Caco-2 (cell line): ENCODE measurements around the gene KIAA1755. TPM values are rescaled to one million over a fixed set of nuclear protein-coding genes. Genes with fewer than 3 reads are reported as not detected.

Experiments
- BruUV-seq: library from RNA; stranded (reverse); fragments of 400-500 nt; replicated peaks from 2 replicates; lab custom pipeline; 2021; lab: Mats Ljungman, UMichigan
- CTCF ChIA-PET: fragments of 300-600 bp; sonication (Branson Sonifier 250); formaldehyde crosslinking; loops from one replicate; lab custom pipeline; 2022; ENCODE audit warnings: antibody characterized with exemption; lab: Charles Lee
- POLR2A ChIA-PET: fragments of 300-600 bp; sonication (Branson Sonifier 250); formaldehyde crosslinking; loops from one replicate; lab custom pipeline; 2022; ENCODE audit warnings: antibody characterized with exemption; lab: Charles Lee
- DNase-seq, 2 experiments: peaks; one replicate each; pipeline versions ENCODE4 v3.0.0 to v3.0.0-alpha.2; 2020 to 2022
- H3K27me3 ChIP-seq: replicated peaks from 2 replicates; pipeline ENCODE4 v1.6.0; 2011; ENCODE audit warnings: low read length; ENCODE audit not compliant: control insufficient read depth, insufficient read depth
- H3K36me3 ChIP-seq: 2 replicates; pipeline ENCODE4 v1.5.1; 2011; ENCODE audit warnings: low read length; ENCODE audit not compliant: control insufficient read depth, insufficient read depth
- H3K4me1 ChIP-seq: fragments of 250-450 bp; sonication (Bioruptor Pico); 2 replicates; pipeline ENCODE4 v1.5.1; 2020; ENCODE audit warnings: mild to moderate bottlenecking
- H3K4me3 ChIP-seq: 2 replicates; pipeline ENCODE4 v1.5.1; 2011; ENCODE audit warnings: low read depth, mild to moderate bottlenecking, control low read depth, low read length
- H3K9me3 ChIP-seq: fragments of 250-450 bp; sonication (Bioruptor Pico); 2 replicates; pipeline ENCODE4 v1.5.1; 2020; ENCODE audit warnings: mild to moderate bottlenecking, moderate library complexity
- H3K27ac Mint-ChIP-seq: one replicate; pipeline ENCODE4 v1.8.0; 2022; ENCODE audit warnings: mixed read lengths; ENCODE audit not compliant: unreplicated experiment
- H3K27me3 Mint-ChIP-seq: one replicate; pipeline ENCODE4 v1.8.0; 2022; ENCODE audit warnings: mixed read lengths; ENCODE audit not compliant: insufficient read depth, unreplicated experiment
- H3K36me3 Mint-ChIP-seq: one replicate; pipeline ENCODE4 v1.8.0; 2022; ENCODE audit warnings: mild to moderate bottlenecking, mixed read lengths; ENCODE audit not compliant: insufficient read depth, unreplicated experiment
- H3K4me1 Mint-ChIP-seq: one replicate; pipeline ENCODE4 v1.8.0; 2022; ENCODE audit warnings: low read depth, mixed read lengths; ENCODE audit not compliant: unreplicated experiment
- H3K4me3 Mint-ChIP-seq: one replicate; pipeline ENCODE4 v1.8.0; 2022; ENCODE audit warnings: mild to moderate bottlenecking, moderate library complexity, mixed read lengths; ENCODE audit not compliant: unreplicated experiment
- H3K9me3 Mint-ChIP-seq: one replicate; pipeline ENCODE4 v1.8.0; 2022; ENCODE audit warnings: mixed read lengths; ENCODE audit not compliant: unreplicated experiment
- intact Hi-C: fragments of 100-400 bp; cut with micrococcal nuclease; formaldehyde crosslinking; loops from one replicate; pipeline ENCODE4 v1.10.0; 2022; ENCODE audit not compliant: unreplicated experiment
- total RNA-seq: library from RNA; stranded (reverse); gene quantifications from 2 replicates; pipeline ENCODE4 v1.2.3, GENCODE V29; 2022
- TF ChIP-seq, protein P1 (sequence below), 2 experiments: fragments of 200-600 bp in 1 of 2; IDR thresholded peaks; 1 replicate in 1 of 2; 2 replicates in 1 of 2; pipeline versions ENCODE4 v1.5.1 to v1.8.0; 2011 to 2022; ENCODE audit warnings: antibody characterized with exemption in 1 of 2, control low read depth in 1 of 2, inconsistent platforms in 1 of 2, low read depth in 1 of 2, low read length in 1 of 2, mild to moderate bottlenecking in 1 of 2, moderate library complexity in 1 of 2; ENCODE audit not compliant: insufficient read depth in 1 of 2, severe bottlenecking in 1 of 2, unreplicated experiment in 1 of 2

Gene KIAA1755
- total RNA-seq, 1 experiment from 2014 or later: 0.20 TPM

GRCh38 chr20:38164624-38165088, 95.9 kb downstream of the KIAA1755 start:
- intact Hi-C loops: loop anchor here (1.0 to 2.0 kb wide), 7 partner anchors 21 to 107 kb away; no protein-coding TSS in a partner anchor
- Mint-ChIP-seq H3K9me3 (no peaks in the 10 kb centered on the region), H3K27me3 (no peaks in the 10 kb centered on the region), H3K27ac (no peak overlapping the region), H3K36me3 (peaks cover 11% of the 10 kb centered on the region), H3K4me1 (peaks cover 21% of the 10 kb centered on the region), H3K4me3 (peak overlapping the region; percentile 67)
- no peak for DNase-seq
- POLR2A ChIA-PET: interaction anchor here (1.9 kb wide), 1 partner anchor 21 kb away, joined by 6 read pairs; no protein-coding TSS in a partner anchor
- Histone ChIP-seq H3K4me3 (peak overlapping the region; percentile 44), H3K9me3 (no peaks in the 10 kb centered on the region), H3K4me1 (peaks cover 44% of the 10 kb centered on the region), H3K27me3 (no peaks in the 10 kb centered on the region), H3K36me3 (no peaks in the 10 kb centered on the region)
- CTCF ChIA-PET: interaction anchor here (0.9 to 4.2 kb wide), 7 partner anchors 13 to 107 kb away, joined by 3 to 16 read pairs (median 9); no protein-coding TSS in a partner anchor
- TSS peak; percentile 40 for BruUV-seq
- TF ChIP-seq, protein P1, sequence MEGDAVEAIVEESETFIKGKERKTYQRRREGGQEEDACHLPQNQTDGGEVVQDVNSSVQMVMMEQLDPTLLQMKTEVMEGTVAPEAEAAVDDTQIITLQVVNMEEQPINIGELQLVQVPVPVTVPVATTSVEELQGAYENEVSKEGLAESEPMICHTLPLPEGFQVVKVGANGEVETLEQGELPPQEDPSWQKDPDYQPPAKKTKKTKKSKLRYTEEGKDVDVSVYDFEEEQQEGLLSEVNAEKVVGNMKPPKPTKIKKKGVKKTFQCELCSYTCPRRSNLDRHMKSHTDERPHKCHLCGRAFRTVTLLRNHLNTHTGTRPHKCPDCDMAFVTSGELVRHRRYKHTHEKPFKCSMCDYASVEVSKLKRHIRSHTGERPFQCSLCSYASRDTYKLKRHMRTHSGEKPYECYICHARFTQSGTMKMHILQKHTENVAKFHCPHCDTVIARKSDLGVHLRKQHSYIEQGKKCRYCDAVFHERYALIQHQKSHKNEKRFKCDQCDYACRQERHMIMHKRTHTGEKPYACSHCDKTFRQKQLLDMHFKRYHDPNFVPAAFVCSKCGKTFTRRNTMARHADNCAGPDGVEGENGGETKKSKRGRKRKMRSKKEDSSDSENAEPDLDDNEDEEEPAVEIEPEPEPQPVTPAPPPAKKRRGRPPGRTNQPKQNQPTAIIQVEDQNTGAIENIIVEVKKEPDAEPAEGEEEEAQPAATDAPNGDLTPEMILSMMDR (IDR thresholded peaks at IDR 0.05; ENCODE audit: insufficient read depth in 1 of 2, low read depth in 1 of 2, low read length in 1 of 2, severe bottlenecking in 1 of 2, unreplicated experiment in 1 of 2): no peak

- POLR2A ChIA-PET: interaction anchor here (1.9 kb wide), 1 partner anchor 20 kb away, joined by 6 read pairs; no protein-coding TSS in a partner anchor
- Mint-ChIP-seq H3K4me1 (peaks cover 23% of the 10 kb centered on the region), H3K36me3 (peaks cover 16% of the 10 kb centered on the region), H3K27me3 (no peaks in the 10 kb centered on the region), H3K9me3 (no peaks in the 10 kb centered on the region), H3K27ac (no peak overlapping the region), H3K4me3 (peak overlapping the region; percentile 67)
- no peaks in the 10 kb centered on the region for H3K36me3 ChIP-seq
- no peaks in the 10 kb centered on the region for H3K9me3 ChIP-seq
- CTCF ChIA-PET: interaction anchor here (0.7 to 4.2 kb wide), 7 partner anchors 12 to 106 kb away, joined by 3 to 16 read pairs (median 9); no protein-coding TSS in a partner anchor
- H3K27me3 ChIP-seq: no peaks in the 10 kb centered on the region
- peaks cover 46% of the 10 kb centered on the region for H3K4me1 ChIP-seq
- intact Hi-C loops: loop anchor here (2.0 kb wide), 2 partner anchors 41 to 99 kb away; no protein-coding TSS in a partner anchor
- BruUV-seq: no TSS peak
- H3K4me3 ChIP-seq: no peak overlapping the region
- TF ChIP-seq, protein P1 (IDR thresholded peaks at IDR 0.05; ENCODE audit: insufficient read depth in 1 of 2, low read depth in 1 of 2, low read length in 1 of 2, severe bottlenecking in 1 of 2, unreplicated experiment in 1 of 2): no peak
- no peak for DNase-seq
Observed at GRCh38 chr20:38164069-38164468, 96.5 kb downstream of the KIAA1755 start.

- H3K27ac Mint-ChIP-seq: no peak overlapping the region
- no TSS peak for BruUV-seq
- H3K36me3 Mint-ChIP-seq: peaks cover 19% of the 10 kb centered on the region
- TF ChIP-seq, protein P1 (IDR thresholded peaks at IDR 0.05; ENCODE audit: insufficient read depth in 1 of 2, low read depth in 1 of 2, low read length in 1 of 2, severe bottlenecking in 1 of 2, unreplicated experiment in 1 of 2): no peak
- H3K9me3 Mint-ChIP-seq: no peaks in the 10 kb centered on the region
- H3K4me3 ChIP-seq: no peak overlapping the region
- H3K4me1 Mint-ChIP-seq: peaks cover 24% of the 10 kb centered on the region
- ChIA-PET CTCF (interaction anchor here (0.7 to 4.2 kb wide), 8 partner anchors 11 to 105 kb away, joined by 3 to 16 read pairs (median 8); no protein-coding TSS in a partner anchor), POLR2A (interaction anchor here (1.9 kb wide), 1 partner anchor 19 kb away, joined by 6 read pairs; no protein-coding TSS in a partner anchor)
- no peak for DNase-seq
- peak overlapping the region; percentile 67 for H3K4me3 Mint-ChIP-seq
- H3K36me3 ChIP-seq: no peaks in the 10 kb centered on the region
- peaks cover 43% of the 10 kb centered on the region for H3K4me1 ChIP-seq
- H3K27me3 Mint-ChIP-seq: no peaks in the 10 kb centered on the region
- H3K27me3 ChIP-seq: no peaks in the 10 kb centered on the region
- intact Hi-C loops: no loop called here
- H3K9me3 ChIP-seq: no peaks in the 10 kb centered on the region
Observed at GRCh38 chr20:38162878-38163875, 97.4 kb downstream of the KIAA1755 start.
